GM13977 (cell line): ENCODE measurements around the gene WDTC1.

Source experiments
- DNase-seq: peaks from one replicate; pipeline ENCODE4 v3.0.0; 2012; ENCODE audit warnings: low spot score
- in situ Hi-C: fragments of 300-500 bp; cut with MboI; formaldehyde crosslinking; loops from one replicate; pipeline ENCODE4 v1.12.0; 2022; ENCODE audit warnings: low sequenced_read_pairs, low pct_unique_long_range_greater_than_20kb, mixed read lengths, inconsistent platforms; ENCODE audit not compliant: unreplicated experiment
- TF ChIP-seq, protein P1 (sequence below): IDR thresholded peaks from 2 replicates; pipeline ENCODE4 v1.5.1; 2012; ENCODE audit warnings: mild to moderate bottlenecking, control low read depth; ENCODE audit not compliant: insufficient read depth; ENCODE audit errors: extremely low read depth, missing control alignments

Gene WDTC1

GRCh38 chr1:27301052-27301422, 66.6 kb downstream of the WDTC1 start:
- no peak for DNase-seq
- in situ Hi-C loops: loop anchor here (5.0 kb wide), 1 partner anchor 91 kb away; the partner anchor contains the start of gene GPR3
- TF ChIP-seq, protein P1, sequence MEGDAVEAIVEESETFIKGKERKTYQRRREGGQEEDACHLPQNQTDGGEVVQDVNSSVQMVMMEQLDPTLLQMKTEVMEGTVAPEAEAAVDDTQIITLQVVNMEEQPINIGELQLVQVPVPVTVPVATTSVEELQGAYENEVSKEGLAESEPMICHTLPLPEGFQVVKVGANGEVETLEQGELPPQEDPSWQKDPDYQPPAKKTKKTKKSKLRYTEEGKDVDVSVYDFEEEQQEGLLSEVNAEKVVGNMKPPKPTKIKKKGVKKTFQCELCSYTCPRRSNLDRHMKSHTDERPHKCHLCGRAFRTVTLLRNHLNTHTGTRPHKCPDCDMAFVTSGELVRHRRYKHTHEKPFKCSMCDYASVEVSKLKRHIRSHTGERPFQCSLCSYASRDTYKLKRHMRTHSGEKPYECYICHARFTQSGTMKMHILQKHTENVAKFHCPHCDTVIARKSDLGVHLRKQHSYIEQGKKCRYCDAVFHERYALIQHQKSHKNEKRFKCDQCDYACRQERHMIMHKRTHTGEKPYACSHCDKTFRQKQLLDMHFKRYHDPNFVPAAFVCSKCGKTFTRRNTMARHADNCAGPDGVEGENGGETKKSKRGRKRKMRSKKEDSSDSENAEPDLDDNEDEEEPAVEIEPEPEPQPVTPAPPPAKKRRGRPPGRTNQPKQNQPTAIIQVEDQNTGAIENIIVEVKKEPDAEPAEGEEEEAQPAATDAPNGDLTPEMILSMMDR: no peak

- in situ Hi-C loops: loop anchor here (5.0 kb wide), 1 partner anchor 91 kb away; the partner anchor contains the start of gene GPR3
- TF ChIP-seq, protein P1: no peak
- no peak for DNase-seq
Measured at GRCh38 chr1:27301582-27302199, 67.3 kb downstream of the WDTC1 start.

GRCh38 chr1:27302612-27303011, 68.2 kb downstream of the WDTC1 start:
- DNase-seq: no peak
- TF ChIP-seq, protein P1: no peak
- in situ Hi-C loops: loop anchor here (5.0 kb wide), 1 partner anchor 90 kb away; the partner anchor contains the start of gene GPR3

GRCh38 chr1:27303509-27303908, 69.1 kb downstream of the WDTC1 start:
- in situ Hi-C loops: loop anchor here (5.0 kb wide), 1 partner anchor 89 kb away; the partner anchor contains the start of gene GPR3
- no peak for DNase-seq
- TF ChIP-seq, protein P1: no peak

DNA sequence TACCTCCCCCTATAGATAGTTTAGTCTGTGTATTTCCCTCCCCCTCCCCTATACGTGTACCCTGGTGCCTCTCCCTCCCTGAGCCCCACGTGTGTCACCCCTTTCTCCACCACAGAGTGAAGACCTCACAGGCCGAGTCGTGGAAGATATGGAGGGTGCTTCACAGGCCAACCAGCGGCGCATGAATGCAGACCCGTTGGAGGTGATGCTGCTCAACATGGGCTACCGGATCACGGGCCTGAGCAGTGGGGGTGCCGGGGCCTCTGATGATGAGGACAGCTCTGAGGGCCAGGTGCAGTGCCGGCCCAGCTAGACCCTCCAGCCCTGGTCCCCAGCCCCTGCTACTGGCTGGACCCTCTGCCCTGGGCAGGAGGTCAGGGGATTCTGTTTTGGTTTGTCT, 71.6 kb downstream of the WDTC1 start:
- DNase-seq: no peak
- TF ChIP-seq, protein P1: no peak
- in situ Hi-C loops: no loop called here

DNA sequence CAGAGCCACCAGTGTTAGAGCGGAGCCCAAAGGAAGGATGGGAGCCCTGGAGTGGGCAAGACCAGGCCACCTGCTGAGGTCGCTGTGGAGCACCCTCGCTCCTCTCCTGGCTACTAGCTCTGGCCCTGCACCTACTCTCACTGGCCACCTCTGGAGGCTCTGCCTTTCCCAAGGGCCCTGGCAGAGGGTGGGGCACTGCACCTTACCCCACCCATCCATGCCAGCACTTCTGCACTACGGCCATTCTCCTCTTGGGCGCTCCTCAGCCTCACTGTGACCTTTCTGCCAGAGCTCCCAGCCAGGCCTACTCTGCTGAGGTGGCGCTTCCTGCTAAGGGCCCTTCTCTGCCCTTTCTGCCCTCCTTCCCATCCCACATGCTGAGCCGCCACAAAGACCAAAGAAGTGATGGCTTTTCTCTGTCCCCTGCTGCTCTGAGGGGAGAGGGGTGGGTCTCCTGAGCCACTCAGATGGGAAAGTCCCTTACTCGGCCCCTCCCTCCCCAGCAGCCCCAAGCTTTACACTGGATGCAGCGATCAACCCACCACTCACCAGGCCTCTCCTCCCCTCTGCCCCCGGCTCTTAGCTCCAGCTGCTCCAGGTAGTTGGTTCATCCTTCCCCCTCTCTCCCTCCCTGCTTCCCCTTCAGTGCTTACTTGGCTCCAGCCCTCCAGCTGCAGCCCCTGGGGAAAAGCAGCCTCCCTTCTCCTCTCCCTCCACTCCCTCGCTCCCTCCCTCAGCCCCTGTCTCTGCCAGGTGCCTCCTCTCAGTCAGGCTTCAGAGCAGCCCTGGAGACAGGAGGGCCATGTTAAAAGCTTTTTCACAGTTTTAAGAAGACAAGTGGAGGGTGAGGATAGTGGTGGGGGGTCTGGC, 72.7 kb downstream of the WDTC1 start:
- TF ChIP-seq, protein P1: peak; percentile 21
- in situ Hi-C loops: no loop called here
- no peak for DNase-seq
